Gastroesophageal sphincter (tissue), 3 donors: ENCODE results near the gene AMPD2.

Experiments
- CTCF ChIP-seq, 4 experiments: fragments of 200-600 bp in 2 of 4; fragments of 450-650 bp in 2 of 4; sonication (generic) in 1 of 4; IDR thresholded peaks; one replicate each; pipeline ENCODE4 v1.5.1; 2017 to 2019; ENCODE audit warnings: antibody characterized with exemption in 4 of 4, mild to moderate bottlenecking in 2 of 4, moderate library complexity in 2 of 4
- POLR2A ChIP-seq, 2 donors: fragments of 450-650 bp; IDR thresholded peaks; one replicate each; pipeline ENCODE4 v1.6.1; 2017; ENCODE audit warnings: antibody characterized with exemption in 2 of 2, mild to moderate bottlenecking in 2 of 2, moderate library complexity in 1 of 2
- POLR2AphosphoS5 ChIP-seq: sonication (generic); formaldehyde crosslinking; IDR thresholded peaks from one replicate; pipeline ENCODE4 v1.6.1; 2017; ENCODE audit warnings: antibody characterized with exemption

GRCh38 chr1:109603229-109603628 lies 16.4 kb upstream of the AMPD2 start:
- TF ChIP-seq POLR2A (IDR thresholded peaks at IDR 0.05) (no peak), CTCF (IDR thresholded peaks at IDR 0.05) (no peak), POLR2AphosphoS5 (no peak)
